ENCODE measurements around the gene TTYH1.
A peak's percentile ranks its signal among the peaks of the same experiment; 100 is the strongest.
"Not testable (repeated sequence)": the region's sequence is repeated elsewhere in the genome, so short reads cannot be mapped to it uniquely, and the experiment has no call there.

Gene TTYH1

DNA sequence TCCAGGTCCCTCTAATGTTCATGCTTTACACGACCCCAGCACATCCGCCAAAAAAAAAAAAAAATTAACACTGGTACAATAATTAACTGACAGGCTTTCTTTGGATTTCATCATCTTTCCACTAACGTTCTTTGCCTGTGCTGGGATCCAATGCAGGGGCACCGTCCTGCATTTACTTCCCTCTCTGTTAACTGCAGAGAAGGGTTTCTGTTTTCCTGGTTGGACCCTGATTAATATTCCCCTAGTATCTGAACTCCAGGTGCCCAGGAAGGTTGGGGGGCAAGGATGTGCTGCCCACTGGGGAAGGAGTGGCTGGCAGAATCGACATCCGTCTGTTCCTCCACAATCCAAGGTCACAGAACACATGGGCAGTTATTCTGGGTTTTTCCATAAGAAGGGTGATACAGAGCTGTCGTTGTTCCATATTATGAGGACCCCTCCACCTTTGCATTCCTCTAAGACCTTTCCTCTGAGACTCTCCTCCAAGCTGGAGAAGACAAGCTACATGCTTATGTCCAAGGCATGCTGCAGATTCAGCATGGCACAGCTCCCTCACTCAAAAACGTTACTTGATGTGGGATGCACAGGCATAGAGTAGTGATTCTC lies 46.1 kb upstream of the TTYH1 start:
- no peaks in the 10 kb centered on the region for H3K36me3 ChIP-seq (ENCODE audit: insufficient read depth, low read length)
- H3K9me3 ChIP-seq (ENCODE audit: insufficient read depth, low read depth, low read length) = no peaks in the 10 kb centered on the region
- H3K4me2 ChIP-seq (ENCODE audit: low read depth, low read length, poor library complexity, severe bottlenecking) = peak overlapping the region; percentile 84
- H3K79me2 ChIP-seq (ENCODE audit: insufficient read depth, low read length) = peaks cover 75% of the 10 kb centered on the region
- no peak overlapping the region for H2AFZ ChIP-seq (ENCODE audit: low read length)
- H3K27me3 ChIP-seq (ENCODE audit: insufficient read depth, low read length, poor library complexity, severe bottlenecking) = no peaks in the 10 kb centered on the region
- peak overlapping the region; percentile 85 for H3K9ac ChIP-seq (ENCODE audit: low read depth, low read length, poor library complexity, severe bottlenecking)
- H3F3A ChIP-seq (ENCODE audit: low read depth) = peaks cover 10% of the 10 kb centered on the region; the same call in 1 of the 2 replicates
- TF ChIP-seq, protein P1, sequence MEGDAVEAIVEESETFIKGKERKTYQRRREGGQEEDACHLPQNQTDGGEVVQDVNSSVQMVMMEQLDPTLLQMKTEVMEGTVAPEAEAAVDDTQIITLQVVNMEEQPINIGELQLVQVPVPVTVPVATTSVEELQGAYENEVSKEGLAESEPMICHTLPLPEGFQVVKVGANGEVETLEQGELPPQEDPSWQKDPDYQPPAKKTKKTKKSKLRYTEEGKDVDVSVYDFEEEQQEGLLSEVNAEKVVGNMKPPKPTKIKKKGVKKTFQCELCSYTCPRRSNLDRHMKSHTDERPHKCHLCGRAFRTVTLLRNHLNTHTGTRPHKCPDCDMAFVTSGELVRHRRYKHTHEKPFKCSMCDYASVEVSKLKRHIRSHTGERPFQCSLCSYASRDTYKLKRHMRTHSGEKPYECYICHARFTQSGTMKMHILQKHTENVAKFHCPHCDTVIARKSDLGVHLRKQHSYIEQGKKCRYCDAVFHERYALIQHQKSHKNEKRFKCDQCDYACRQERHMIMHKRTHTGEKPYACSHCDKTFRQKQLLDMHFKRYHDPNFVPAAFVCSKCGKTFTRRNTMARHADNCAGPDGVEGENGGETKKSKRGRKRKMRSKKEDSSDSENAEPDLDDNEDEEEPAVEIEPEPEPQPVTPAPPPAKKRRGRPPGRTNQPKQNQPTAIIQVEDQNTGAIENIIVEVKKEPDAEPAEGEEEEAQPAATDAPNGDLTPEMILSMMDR (conservative IDR thresholded peaks at IDR 0.05; ENCODE audit: low read length) = no peak
- TF ChIP-seq EZH2phosphoT487 (IDR thresholded peaks at IDR 0.05; ENCODE audit: borderline replicate concordance) = no peak
- H3K4me3 ChIP-seq (ENCODE audit: low read length, poor library complexity, severe bottlenecking) = peak overlapping the region; percentile 74
- H3K4me1 ChIP-seq (ENCODE audit: insufficient read depth, low read length, poor library complexity, severe bottlenecking) = peaks cover 60% of the 10 kb centered on the region
- no peaks in the 10 kb centered on the region for H4K20me1 ChIP-seq (ENCODE audit: insufficient read depth, low read length, poor library complexity, severe bottlenecking)
- H3K9me2 ChIP-seq (replicated peaks; ENCODE audit: low read depth, low read length) = no peaks in the 10 kb centered on the region

DNA sequence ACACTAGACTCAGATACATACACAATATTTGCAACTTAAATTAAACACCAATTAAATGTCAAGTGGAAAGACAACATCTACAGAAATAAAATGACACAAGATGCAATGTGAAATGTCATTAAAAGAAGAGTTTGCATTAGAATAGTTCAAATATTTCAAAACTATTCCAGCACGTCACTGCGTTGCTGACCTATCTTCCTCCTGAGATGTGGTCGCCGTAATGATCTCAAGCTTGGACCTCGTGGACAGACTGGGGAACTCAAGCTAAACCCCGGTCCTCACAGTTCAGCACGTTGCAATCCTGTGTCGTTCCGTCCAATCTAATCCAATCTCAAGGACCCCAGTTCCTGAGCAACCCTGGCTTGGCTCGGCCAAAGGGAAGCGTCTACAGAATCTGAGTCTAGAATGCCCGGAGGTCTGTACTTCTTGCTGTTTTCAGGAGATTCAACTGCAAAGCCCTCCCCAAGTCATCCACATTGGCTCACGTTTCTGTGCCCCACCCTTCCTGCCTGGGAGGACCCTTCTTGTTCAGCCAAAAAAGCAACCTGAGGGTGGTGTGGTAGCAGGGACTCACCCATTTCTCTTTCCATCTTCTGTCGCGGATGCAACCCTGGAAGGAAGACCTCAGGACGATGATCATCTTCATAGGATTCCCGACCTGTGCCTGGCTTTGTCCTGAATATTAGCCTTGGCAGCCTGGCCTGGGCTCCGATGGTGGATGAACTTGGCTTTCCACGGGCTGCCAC lies 45.4 kb upstream of the TTYH1 start:
- peak overlapping the region; percentile 85 for H3K9ac ChIP-seq (ENCODE audit: low read depth, low read length, poor library complexity, severe bottlenecking)
- H3K9me3 ChIP-seq (ENCODE audit: insufficient read depth, low read depth, low read length); H4K20me1 ChIP-seq (ENCODE audit: insufficient read depth, low read length, poor library complexity, severe bottlenecking); H2AFZ ChIP-seq (ENCODE audit: low read length); H3K27me3 ChIP-seq (ENCODE audit: insufficient read depth, low read length, poor library complexity, severe bottlenecking); H3K9me2 ChIP-seq (replicated peaks; ENCODE audit: low read depth, low read length); H3K36me3 ChIP-seq (ENCODE audit: insufficient read depth, low read length); H3F3A ChIP-seq (ENCODE audit: low read depth): not testable (repeated sequence)
- H3K4me1 ChIP-seq (ENCODE audit: insufficient read depth, low read length, poor library complexity, severe bottlenecking) = peaks cover 62% of the 10 kb centered on the region
- peak overlapping the region; percentile 74 for H3K4me3 ChIP-seq (ENCODE audit: low read length, poor library complexity, severe bottlenecking)
- peak overlapping the region; percentile 95 for H3K4me2 ChIP-seq (ENCODE audit: low read depth, low read length, poor library complexity, severe bottlenecking)
- H3K79me2 ChIP-seq (ENCODE audit: insufficient read depth, low read length) = peaks cover 75% of the 10 kb centered on the region

DNA sequence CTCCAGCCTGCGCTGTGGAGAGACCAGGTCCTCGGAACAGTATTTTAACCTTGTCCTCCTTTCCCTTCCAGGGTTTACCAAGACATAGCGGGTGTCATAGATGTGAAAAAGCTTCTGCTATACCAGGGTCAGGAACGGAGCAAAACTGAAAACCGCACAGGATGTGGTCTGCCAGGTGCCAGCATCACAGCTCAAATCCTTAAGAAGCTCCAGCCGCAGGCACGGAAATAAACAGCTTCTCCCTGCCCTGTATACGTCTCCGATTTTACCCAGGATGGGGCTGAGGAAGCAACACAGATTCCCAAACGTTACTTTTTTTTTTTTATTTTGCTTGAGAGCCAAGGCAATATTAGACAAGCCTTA lies 44.8 kb upstream of the TTYH1 start:
- H3K9me2 ChIP-seq (replicated peaks; ENCODE audit: low read depth, low read length); H3K36me3 ChIP-seq (ENCODE audit: insufficient read depth, low read length); H3F3A ChIP-seq (ENCODE audit: low read depth); H2AFZ ChIP-seq (ENCODE audit: low read length); H3K9me3 ChIP-seq (ENCODE audit: insufficient read depth, low read depth, low read length); H3K27me3 ChIP-seq (ENCODE audit: insufficient read depth, low read length, poor library complexity, severe bottlenecking); H4K20me1 ChIP-seq (ENCODE audit: insufficient read depth, low read length, poor library complexity, severe bottlenecking): not testable (repeated sequence)
- Histone ChIP-seq H3K4me1 (ENCODE audit: insufficient read depth, low read length, poor library complexity, severe bottlenecking) (peaks cover 57% of the 10 kb centered on the region), H3K4me3 (ENCODE audit: low read length, poor library complexity, severe bottlenecking) (peak overlapping the region; percentile 59), H3K9ac (ENCODE audit: low read depth, low read length, poor library complexity, severe bottlenecking) (peak overlapping the region; percentile 85), H3K4me2 (ENCODE audit: low read depth, low read length, poor library complexity, severe bottlenecking) (peak overlapping the region; percentile 95), H3K79me2 (ENCODE audit: insufficient read depth, low read length) (peaks cover 73% of the 10 kb centered on the region)

DNA sequence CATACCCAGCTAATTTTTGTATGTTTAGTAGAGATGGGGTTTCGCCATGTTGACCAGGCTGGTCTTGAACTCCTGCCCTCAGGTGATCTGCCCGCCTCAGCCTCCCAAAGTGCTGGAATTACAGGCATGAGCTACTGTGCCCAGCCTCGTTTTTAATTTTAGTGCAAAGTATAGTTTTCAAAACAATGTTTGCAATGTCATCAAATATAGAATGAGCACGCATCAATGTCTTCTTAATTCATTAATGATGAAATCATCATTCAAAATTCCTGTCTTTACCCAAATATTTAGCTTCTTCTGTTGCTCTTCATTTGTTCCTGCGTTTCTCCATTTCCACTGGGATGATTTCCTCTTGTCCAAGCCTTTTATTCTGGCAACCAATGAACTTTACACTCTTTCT lies 43.8 kb upstream of the TTYH1 start:
- not testable (repeated sequence) for H4K20me1 ChIP-seq (ENCODE audit: insufficient read depth, low read length, poor library complexity, severe bottlenecking)

More for the DNA sequence above, 43.8 kb upstream of the TTYH1 start:
- H3K4me1 ChIP-seq (ENCODE audit: insufficient read depth, low read length, poor library complexity, severe bottlenecking) = peaks cover 61% of the 10 kb centered on the region
- peak overlapping the region; percentile 95 for H3K4me2 ChIP-seq (ENCODE audit: low read depth, low read length, poor library complexity, severe bottlenecking)
- not testable (repeated sequence) for H3K36me3 ChIP-seq (ENCODE audit: insufficient read depth, low read length); H2AFZ ChIP-seq (ENCODE audit: low read length); H3F3A ChIP-seq (ENCODE audit: low read depth); H3K9me3 ChIP-seq (ENCODE audit: insufficient read depth, low read depth, low read length); H3K27me3 ChIP-seq (ENCODE audit: insufficient read depth, low read length, poor library complexity, severe bottlenecking); H3K9me2 ChIP-seq (replicated peaks; ENCODE audit: low read depth, low read length)
- peak overlapping the region; percentile 63 for H3K9ac ChIP-seq (ENCODE audit: low read depth, low read length, poor library complexity, severe bottlenecking)
- peak overlapping the region; percentile 59 for H3K4me3 ChIP-seq (ENCODE audit: low read length, poor library complexity, severe bottlenecking)
- H3K79me2 ChIP-seq (ENCODE audit: insufficient read depth, low read length) = peaks cover 69% of the 10 kb centered on the region

Measured in Loucy (cell line).